Sigmoid colon (tissue), 4 donors: Measurements from ENCODE around the gene WWC2.

Experiments
- EP300 ChIP-seq, 4 donors: sonication (generic); formaldehyde crosslinking; IDR thresholded peaks; one replicate each; pipeline ENCODE4 v1.6.1; 2017; ENCODE audit warnings: antibody characterized with exemption in 4 of 4
- POLR2A ChIP-seq, 2 donors: fragments of 450-650 bp; IDR thresholded peaks; one replicate each; pipeline ENCODE4 v1.6.1; 2016; ENCODE audit warnings: antibody characterized with exemption in 2 of 2, mild to moderate bottlenecking in 2 of 2, moderate library complexity in 2 of 2
- TF ChIP-seq, protein P1 (sequence below), 4 experiments: fragments of 450-650 bp in 3 of 4; fragments of 200-600 bp in 1 of 4; IDR thresholded peaks; one replicate each; pipeline ENCODE4 v1.5.1; 2016 to 2019; ENCODE audit warnings: antibody characterized with exemption in 4 of 4, mild to moderate bottlenecking in 3 of 4, moderate library complexity in 2 of 4

DNA sequence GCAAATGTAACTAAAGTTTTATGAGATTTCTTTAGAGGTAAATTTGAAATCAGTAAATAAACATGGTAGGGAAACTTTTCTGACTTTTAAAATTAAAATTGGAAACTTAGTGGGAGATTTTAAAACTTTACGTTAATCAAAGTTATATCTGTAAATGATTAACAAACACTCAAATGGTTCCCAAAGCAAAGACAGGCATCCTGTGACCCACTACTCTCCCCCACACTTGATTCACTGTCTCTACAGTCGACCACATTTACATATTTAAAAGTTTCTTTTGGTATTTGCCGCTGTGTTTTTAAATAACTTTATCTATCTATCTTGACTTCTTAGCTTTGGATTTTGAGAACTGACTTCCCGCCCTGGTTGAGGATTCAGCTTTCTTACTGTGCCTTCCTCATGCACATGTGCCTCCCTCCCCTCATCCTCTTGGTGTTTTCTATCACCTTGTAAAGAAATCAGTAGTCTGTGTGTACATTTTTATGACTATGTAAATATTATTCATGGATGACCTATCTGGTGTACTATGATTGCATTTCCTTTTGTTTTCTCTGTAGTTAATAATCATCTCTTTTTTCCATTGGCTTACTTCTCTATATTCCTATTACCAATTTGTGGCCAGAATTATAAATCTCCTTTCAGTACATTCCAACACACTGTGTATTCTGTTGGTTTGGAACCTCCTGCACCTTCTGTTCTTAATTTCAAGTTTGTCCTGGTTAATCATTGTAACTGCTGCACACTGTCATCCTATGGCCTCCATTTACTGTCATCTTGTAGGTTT lies 72.6 kb downstream of the WWC2 start:
- TF ChIP-seq, protein P1, sequence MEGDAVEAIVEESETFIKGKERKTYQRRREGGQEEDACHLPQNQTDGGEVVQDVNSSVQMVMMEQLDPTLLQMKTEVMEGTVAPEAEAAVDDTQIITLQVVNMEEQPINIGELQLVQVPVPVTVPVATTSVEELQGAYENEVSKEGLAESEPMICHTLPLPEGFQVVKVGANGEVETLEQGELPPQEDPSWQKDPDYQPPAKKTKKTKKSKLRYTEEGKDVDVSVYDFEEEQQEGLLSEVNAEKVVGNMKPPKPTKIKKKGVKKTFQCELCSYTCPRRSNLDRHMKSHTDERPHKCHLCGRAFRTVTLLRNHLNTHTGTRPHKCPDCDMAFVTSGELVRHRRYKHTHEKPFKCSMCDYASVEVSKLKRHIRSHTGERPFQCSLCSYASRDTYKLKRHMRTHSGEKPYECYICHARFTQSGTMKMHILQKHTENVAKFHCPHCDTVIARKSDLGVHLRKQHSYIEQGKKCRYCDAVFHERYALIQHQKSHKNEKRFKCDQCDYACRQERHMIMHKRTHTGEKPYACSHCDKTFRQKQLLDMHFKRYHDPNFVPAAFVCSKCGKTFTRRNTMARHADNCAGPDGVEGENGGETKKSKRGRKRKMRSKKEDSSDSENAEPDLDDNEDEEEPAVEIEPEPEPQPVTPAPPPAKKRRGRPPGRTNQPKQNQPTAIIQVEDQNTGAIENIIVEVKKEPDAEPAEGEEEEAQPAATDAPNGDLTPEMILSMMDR (IDR thresholded peaks at IDR 0.05) = no peak
- TF ChIP-seq EP300 (IDR thresholded peaks at IDR 0.05) (no peak), POLR2A (IDR thresholded peaks at IDR 0.05) (no peak)
